NCI-H1105 (cell line): ENCODE data around the gene PRKN.
"Not testable (repeated sequence)": the region's sequence is repeated elsewhere in the genome, so short reads cannot be mapped to it uniquely, and the experiment has no call there.

Experiments used
- DNase-seq: peaks from one replicate; lab custom pipeline; 2025; lab: John Stamatoyannopoulos, UW

PRKN gene

DNA sequence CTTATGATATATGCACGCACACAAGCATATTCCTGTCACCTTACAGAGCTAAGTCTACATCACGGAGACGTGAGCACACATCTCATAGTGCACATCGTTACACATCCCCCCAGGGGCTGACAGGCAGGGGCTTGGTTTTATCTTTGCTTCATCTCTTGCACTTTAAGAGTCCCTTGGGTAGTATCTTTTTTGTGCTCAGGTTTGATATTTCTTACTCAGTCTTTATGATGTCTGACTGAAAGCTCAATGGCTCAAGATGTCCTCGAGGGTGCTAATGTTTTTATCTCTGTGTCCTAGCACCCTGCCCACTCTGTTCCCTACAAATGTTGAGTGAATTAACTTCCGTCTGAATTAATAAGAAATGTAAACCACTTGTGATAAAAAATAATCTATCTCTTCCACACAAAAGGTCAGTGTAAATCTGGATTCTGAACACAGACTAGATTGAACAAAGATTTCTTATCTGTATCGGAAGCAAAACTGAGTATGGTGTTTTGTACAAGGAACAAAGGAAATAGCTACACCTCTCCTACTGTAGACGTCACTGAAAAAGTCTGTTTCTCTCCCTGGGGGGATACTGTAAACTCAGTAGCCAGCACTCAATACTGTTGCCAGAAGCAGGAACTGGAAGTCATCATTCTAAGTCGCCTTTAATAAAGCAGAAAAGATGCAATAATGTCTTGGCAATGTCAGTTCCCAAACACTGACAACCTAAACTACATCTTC lies 195.1 kb downstream of the PRKN start:
- DNase-seq: no peak

DNA sequence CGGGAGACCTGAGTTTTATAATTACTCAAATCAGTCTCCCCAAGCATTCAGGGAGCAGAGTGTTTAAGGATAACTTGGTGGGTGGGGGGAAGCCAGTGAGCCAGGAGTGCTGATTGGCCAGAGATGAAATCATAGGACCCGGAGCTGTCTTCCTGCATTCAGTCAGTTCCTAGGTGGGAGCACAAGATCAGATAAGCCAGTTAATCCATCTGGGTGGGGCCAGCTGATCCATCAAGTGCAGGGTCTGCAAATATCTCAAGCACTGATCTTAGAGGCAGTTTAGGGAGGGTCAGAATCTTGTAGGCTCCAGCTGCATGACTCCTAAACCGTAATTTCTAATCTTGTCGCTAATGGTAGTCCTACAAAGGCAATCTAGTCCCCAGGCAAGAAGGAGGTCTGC lies 196.2 kb downstream of the PRKN start:
- not testable (repeated sequence) for DNase-seq

- no peak for DNase-seq
Measured at GRCh38 chr6:162528538-162528937, 199.0 kb downstream of the PRKN start.

- DNase-seq: no peak
Measured at GRCh38 chr6:162526960-162527359, 200.6 kb downstream of the PRKN start.

- no peak for DNase-seq
Measured at GRCh38 chr6:162525181-162525580, 202.4 kb downstream of the PRKN start.

DNA sequence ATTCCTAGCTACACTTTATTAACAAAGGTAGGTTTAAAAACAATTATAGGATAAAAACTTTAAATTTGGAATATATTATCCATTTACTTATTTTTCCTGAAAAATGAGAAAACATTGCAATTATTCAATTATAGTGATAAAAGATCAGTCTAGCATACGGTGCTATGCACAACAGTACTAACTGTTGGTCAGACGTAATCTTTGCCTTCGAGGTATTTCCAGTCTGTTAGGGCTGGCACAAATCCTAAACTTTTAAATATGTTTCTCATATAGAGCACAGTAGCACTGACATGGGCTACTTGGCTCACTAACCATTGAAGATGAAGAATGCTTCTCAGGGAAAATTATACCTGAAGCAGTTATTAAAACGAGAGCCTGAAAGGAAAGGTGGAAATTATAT lies 214.8 kb downstream of the PRKN start:
- DNase-seq: no peak

DNA sequence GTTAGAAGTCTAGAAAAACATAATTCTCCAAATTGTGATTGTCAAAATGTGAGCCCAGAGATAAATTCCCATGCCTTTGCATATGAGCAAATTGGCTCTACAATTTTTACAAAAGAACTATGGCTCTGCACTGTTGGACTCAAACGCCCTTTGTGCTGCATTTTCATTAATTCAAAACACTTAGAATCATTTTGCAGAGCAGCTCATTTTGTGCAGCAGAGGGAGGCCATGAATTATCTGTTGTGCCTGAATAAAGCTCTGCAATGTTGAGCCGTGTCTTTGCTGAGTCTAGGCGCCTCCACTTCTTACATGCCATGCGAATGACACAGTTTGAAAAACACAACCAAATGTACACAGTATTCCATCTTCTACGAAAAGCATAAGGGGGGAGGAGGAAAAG lies 230.2 kb downstream of the PRKN start:
- DNase-seq: no peak

DNA sequence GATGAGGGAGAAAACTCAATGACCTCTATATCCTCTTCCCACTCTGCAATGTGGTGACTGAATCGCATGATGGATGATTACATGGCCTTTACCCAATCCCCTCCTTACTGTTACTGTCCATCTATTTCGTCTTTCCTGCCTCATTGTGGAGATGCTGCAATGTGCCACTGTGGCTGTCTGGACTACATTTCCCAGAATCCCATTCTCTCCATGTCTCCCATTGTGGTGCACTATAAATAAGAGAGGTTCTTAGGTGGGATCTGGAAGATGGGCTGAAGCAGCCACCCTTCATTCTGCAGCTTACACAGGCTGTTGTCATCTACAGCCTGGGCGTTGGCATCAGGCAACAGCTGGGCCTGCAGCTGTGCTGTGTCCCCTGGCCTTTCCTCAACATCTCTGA lies 233.6 kb downstream of the PRKN start:
- no peak for DNase-seq

- DNase-seq: no peak
Measured at GRCh38 chr6:162491637-162492036, 235.9 kb downstream of the PRKN start.

DNA sequence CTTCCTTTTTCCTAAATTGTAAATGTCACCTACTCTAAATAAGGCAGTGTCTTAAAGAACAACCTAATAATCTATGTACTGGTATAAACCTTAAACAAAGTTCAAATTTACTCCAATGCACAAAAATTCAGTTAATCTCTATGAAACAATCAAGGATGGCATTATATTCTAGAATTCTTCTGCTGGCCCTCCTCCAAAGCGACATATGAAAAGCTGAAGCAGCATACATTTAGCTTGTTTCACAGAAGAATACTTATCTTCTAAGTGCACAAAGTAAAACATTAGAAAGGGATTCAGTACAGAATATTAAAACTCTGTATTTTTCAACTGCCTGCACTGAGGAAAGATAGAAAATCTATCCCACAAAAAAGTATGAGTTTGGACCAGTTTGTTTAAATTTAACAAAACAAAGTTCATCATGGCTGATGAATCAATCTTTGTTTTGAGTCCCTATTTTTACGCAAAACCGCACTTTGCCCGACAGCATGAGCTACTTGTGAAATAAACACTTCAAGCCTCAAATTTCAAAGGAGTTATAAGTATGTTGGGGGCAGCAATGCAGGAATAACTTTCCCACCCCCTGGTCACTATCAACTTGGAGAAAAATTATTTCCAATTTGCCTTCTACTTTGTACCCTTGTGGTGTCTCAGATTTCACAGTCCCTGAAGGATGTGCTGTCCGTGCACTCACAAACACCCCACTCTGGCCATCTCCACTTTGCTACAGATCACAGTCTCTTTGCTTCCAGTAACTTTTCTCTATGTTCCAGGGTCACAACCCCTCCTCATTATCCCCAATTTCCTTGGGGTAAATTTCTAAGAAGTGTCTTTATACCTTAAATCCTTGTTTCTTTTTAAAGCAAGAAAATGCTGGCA lies 238.2 kb downstream of the PRKN start:
- DNase-seq: no peak

DNA sequence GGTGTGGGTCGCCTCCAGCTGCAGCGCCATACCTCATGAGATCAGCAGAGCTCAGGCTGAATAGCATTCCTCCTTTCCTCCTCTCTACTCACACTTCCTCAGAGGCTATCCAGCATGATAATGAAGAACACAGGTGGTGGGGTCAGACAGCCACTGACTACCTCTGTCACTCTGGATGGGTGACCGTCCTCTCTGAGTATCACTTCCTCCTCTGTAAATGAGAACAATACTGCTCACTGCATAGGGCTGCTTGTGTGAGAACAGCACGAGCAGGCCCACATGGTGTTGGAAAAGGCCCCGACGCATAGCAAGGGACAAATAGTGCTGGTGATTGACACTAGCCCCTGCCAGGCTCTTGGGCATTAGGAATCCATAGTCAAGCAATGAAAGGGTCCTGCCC lies 239.1 kb downstream of the PRKN start:
- DNase-seq: no peak

DNA sequence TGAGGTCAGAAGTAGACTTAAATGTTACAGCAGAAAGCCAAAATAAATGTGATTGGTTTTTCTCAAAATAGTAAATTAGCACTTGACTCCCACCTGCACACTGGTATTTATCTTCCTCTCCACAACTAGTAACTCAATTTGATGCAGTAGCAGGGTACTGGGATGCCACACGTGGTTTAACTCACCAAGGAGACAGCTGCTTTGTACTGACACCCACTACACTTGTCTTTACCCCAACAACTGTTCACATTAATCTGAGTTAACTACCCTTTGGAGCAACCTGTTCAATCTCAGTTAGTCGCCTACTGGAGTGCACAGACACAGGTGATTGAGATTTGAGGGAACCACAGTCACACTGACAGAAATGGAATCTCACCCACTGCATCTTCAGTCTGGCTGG lies 242.1 kb downstream of the PRKN start:
- DNase-seq: peak; percentile 27

GRCh38 chr6:162481938-162482337 lies 245.6 kb downstream of the PRKN start:
- no peak for DNase-seq

GRCh38 chr6:162481320-162481719 lies 246.2 kb downstream of the PRKN start:
- DNase-seq: no peak

DNA sequence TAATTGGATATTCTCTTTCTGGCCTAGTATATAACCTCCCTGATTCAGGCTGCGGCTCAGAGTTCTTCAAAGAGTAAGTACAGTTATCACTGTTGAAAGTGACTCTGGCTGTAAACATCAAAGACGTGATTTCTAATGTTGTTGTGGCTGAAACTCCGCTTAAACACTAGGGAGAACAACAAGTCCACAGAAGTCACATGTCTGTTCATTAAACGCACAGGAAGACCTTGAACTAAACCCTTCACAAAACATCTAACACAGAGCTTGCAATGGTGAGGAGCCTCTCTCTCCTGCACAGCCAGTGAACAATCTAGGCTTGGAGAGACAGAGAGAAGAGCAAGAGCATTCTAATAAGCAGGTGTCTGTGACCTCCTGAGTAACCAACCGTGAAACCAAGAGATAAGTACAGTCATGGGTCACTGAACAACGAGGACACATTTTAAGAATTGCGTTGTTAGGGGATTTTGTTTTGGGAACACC lies 249.3 kb downstream of the PRKN start:
- no peak for DNase-seq

DNA sequence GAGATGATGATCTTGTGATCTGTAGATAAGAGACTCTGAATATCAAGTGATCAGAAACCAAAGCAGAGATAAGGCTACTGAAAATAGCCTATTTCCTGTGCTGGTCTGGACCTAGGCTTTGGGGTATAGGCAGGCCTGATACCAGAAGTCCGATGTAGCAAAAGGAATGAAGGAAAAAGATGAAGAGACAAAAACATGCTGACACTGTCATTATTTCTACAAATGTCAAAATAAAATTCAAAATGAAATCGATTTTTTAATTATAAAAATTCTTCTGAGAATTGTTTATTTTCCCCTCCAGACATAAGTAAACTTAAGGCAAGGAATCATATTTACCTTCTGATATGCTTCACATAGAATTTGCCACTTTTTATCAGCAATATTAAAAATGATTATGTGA lies 252.8 kb downstream of the PRKN start:
- DNase-seq: no peak

DNA sequence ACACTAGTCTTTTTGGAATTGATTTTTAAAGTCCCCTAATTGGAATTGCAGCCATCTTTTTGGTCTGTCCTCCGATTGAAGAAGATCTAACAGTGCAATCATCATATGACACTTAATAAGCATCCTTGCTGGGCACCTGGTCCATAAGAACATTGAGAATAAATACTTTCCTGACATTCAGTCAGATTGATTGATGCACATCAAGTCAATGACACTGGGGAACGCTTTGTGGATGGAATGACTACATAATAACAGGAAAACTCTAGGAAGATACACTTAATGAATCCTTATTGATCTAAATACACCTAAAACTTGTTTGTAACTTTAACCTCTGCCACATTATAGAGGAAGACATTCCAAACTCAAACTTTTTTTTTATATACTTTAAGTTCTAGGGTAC lies 255.7 kb downstream of the PRKN start:
- DNase-seq: no peak

DNA sequence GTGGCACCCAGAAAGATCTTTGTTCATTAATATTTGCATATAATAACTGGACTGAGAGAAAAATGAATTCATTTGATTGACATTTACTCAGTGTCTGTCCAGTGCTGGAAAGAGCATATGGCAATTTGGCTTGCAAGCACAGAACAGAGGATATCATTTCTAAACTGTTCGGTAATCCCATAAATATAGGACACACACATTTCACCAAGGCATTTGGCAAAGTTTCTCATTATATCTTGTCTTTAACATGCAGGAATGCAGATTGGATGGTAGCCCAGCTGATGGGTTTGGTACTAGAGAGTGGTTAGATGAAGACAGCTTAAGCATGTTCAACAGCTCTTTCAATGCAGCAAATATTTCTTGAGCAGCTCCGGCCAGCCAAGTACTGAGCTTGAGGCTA lies 259.2 kb downstream of the PRKN start:
- no peak for DNase-seq

- no peak for DNase-seq
Measured at GRCh38 chr6:162467679-162468078, 259.9 kb downstream of the PRKN start.

DNA sequence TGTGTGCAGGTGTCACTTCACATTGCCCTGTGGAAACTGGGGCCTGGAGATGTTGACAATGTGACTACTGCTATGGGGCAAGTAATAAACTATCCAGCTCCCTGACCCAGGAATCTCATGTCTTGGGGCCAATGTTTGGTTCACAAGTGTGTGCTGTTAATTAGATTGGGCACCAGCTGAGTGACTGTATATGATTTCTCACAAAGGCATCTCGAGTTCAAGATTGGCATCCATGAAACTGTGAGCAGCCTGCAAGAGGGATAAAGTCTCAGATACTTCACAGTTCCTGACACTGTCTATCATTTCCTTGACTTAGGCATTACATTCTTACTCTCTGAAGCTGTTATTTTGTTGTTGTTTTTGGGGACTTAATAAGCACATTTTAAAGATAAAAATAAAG lies 264.0 kb downstream of the PRKN start:
- DNase-seq: no peak

DNA sequence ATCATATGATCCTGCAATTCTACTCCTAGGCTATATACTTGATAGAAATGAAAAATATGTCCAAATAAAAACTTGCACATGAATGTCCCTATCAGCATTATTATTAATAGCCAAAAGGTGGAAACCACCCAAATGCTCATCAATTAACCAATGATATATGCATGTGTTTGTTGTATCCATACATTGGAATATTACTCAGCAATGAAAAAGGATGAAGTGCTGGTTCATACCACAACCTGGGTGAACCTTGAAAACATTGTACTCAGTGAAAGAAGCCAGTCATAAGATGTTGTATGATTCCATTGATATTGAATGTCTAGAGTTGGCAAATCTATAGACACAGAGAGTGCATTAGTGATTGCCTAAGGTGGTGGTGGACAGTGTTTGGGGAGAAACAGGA lies 267.6 kb downstream of the PRKN start:
- DNase-seq: no peak

- DNase-seq: no peak
Measured at GRCh38 chr6:162450358-162450757, 277.2 kb downstream of the PRKN start.

GRCh38 chr6:162448294-162448693 lies 279.3 kb downstream of the PRKN start:
- DNase-seq: no peak
